H1 (cell line): Measurements from ENCODE around the gene ENSA.
"Not testable (repeated sequence)": the region's sequence is repeated elsewhere in the genome, so short reads cannot be mapped to it uniquely, and the experiment has no call there.

Experiments used
- ATF2 ChIP-seq: IDR thresholded peaks from 2 replicates; pipeline ENCODE4 v1.6.1; 2012; ENCODE audit warnings: low read length, inconsistent platforms
- BACH1 ChIP-seq: IDR thresholded peaks from 2 replicates; pipeline ENCODE4 v1.6.1; 2012; ENCODE audit warnings: low read length, improper control_type of control experiment
- CBX8 ChIP-seq: fragments of 300-800, 300-1000 bp; sonication (generic); IDR thresholded peaks from 2 replicates; pipeline ENCODE4 v1.7.1; 2016; ENCODE audit warnings: low read depth, low read length, borderline replicate concordance
- CTCF ChIP-seq, 3 experiments: IDR thresholded peaks; 1 replicate in 2 of 3; 2 replicates in 1 of 3; pipeline versions ENCODE4 v1.5.1 to v1.6.1; 2011; ENCODE audit warnings: low read length in 3 of 3, mild to moderate bottlenecking in 3 of 3, inconsistent platforms in 2 of 3, low read depth in 1 of 3, moderate library complexity in 1 of 3; ENCODE audit not compliant: insufficient read depth in 1 of 3; ENCODE audit errors: control extremely low read depth in 1 of 3
- EZH2 ChIP-seq: fragments of 200-600 bp; sonication (generic); IDR thresholded peaks from 2 replicates; pipeline ENCODE4 v1.7.1; 2012; ENCODE audit warnings: low read depth, mild to moderate bottlenecking, moderate library complexity, low read length, inconsistent platforms; ENCODE audit not compliant: severe bottlenecking
- FOSL1 ChIP-seq: IDR thresholded peaks from 2 replicates; pipeline ENCODE4 v1.6.1; 2011; ENCODE audit warnings: mild to moderate bottlenecking, low read depth, low read length, moderate library complexity; ENCODE audit not compliant: insufficient read depth
- POLR2A ChIP-seq, 2 experiments: IDR thresholded peaks; 1 replicate in 1 of 2; 2 replicates in 1 of 2; pipeline ENCODE4 v1.6.1; 2011; ENCODE audit warnings: low read depth in 2 of 2, low read length in 2 of 2, mild to moderate bottlenecking in 2 of 2; ENCODE audit errors: control extremely low read depth in 1 of 2
- RAD21 ChIP-seq, 2 experiments: IDR thresholded peaks in 1 of 2; conservative IDR thresholded peaks in 1 of 2; 2 replicates each; pipeline ENCODE4 v1.6.1; 2011; ENCODE audit warnings: low read depth in 2 of 2, low read length in 2 of 2, improper control_type of control experiment in 1 of 2, inconsistent platforms in 1 of 2, mild to moderate bottlenecking in 1 of 2, moderate library complexity in 1 of 2
- RFX5 ChIP-seq: IDR thresholded peaks from 2 replicates; pipeline ENCODE4 v1.6.1; 2011; ENCODE audit warnings: low read depth, low read length, improper control_type of control experiment, borderline replicate concordance
- SP2 ChIP-seq: IDR thresholded peaks from 2 replicates; pipeline ENCODE4 v1.6.1; 2012; ENCODE audit warnings: mild to moderate bottlenecking, low read length, inconsistent platforms

- not testable (repeated sequence) for TF ChIP-seq CTCF (IDR thresholded peaks at IDR 0.05; ENCODE audit: control extremely low read depth in 1 of 3, insufficient read depth in 1 of 3, low read depth in 1 of 3, low read length in 3 of 3); POLR2A (IDR thresholded peaks at IDR 0.05; ENCODE audit: control extremely low read depth in 1 of 2, low read depth in 2 of 2, low read length in 2 of 2); FOSL1; SP2; RAD21 (IDR thresholded peaks at IDR 0.05 in 1 of 2, conservative IDR thresholded peaks at IDR 0.05 in 1 of 2; ENCODE audit: low read depth in 2 of 2, low read length in 2 of 2); RFX5; ATF2; BACH1; CBX8; EZH2
Observed at GRCh38 chr1:150634839-150635622, 5.6 kb upstream of the ENSA start.
